ENCODE results near the gene HYAL4.

HYAL4 gene

GRCh38 chr7:123918309-123918708 is 73.3 kb downstream of the HYAL4 start:
- no peak for DNase-seq

- no peak for DNase-seq
Measured at GRCh38 chr7:123923599-123923998, 78.6 kb downstream of the HYAL4 start.

GRCh38 chr7:123924941-123925340 is 80.0 kb downstream of the HYAL4 start, which contains the start of gene SPAM1:
TSS of gene SPAM1 (plus strand) at chr7:123925241. CDS start at chr7:123953571, 28,330 bp downstream.
- no peak for DNase-seq

All from islet precursor cell (in vitro differentiated cells).